ENCODE measurements around the gene NFE2L2.
"Not testable (repeated sequence)": the region's sequence is repeated elsewhere in the genome, so short reads cannot be mapped to it uniquely, and the experiment has no call there.

NFE2L2 gene

DNA sequence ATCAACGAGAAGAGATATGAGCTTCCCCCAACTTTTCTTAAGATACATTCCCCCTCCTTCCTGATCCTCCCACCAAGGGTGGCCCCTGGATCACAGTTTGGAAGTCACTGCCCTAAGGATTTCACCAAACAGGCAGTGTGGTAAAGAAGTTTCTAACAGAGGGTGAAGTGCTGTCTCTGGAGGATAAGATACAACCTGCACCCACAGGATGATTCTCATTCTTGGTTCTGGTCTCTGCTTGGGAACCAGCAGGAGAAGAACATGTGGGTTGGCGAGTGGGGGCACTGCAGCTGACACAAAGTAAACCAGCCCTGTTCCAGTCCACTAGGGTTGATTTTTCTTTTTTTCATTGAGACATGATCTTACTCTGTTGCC is 9.3 kb downstream of the NFE2L2 start:
- DNase-seq = no peak

DNA sequence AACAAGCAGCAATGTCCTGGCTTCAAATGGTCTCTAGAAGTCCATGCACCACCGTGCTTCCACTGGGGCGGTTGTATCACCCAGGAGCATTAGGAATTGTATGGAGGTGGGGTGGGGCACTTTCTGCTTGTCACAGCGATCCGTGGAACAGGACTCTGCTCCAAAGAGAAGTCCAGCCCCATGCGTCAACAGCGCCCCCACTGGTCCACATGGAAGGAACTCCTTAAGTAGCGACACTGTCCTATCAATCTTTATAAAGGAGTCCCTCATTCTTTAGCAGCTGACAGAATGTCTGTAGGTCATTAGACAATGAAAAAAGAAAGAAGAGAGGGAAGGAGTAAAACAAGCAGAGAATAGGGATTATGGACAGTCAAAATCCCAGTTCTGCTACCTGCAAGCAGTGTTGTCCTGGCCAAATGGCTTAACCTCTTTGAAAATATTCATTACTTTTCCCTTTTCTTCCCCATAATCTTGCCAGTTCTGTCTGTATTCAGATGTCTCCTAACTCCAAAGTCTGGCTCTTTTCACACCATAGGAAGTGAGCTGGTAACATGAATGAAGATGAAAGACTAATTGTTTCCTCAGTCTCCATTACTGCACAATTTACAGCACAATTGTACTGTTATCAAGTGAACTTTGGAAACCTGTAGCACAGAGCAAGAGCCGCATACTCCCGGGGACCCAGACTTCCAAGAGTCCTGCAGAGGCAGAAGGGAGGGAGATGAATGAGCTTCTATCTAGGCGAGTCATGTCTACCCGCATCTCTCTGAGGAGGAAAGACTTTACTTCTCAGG is 9.9 kb downstream of the NFE2L2 start:
- DNase-seq = no peak

GRCh38 chr2:177253704-177254103 is 10.8 kb downstream of the NFE2L2 start:
- DNase-seq = no peak

- DNase-seq = no peak
Measured at GRCh38 chr2:177252808-177253531, 11.6 kb downstream of the NFE2L2 start.

DNA sequence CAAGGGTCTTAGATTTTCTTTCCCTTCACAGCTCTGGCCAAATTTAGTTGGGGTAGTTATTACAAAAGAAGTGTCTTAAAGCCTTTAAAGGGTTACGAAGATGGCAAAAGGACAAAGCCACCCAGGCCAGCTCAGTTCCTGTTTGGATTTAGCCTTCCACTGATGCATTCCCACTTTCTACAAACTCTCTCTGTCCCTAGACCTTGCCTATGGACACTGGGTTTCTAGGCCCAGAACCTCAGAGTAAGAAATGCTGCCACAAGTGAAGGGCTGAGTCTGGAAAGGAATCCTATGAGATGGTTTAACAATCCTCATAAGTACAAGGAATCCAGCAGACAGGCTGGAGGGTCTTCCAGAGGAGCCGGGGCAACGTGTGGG is 13.4 kb downstream of the NFE2L2 start:
- no peak for DNase-seq

DNA sequence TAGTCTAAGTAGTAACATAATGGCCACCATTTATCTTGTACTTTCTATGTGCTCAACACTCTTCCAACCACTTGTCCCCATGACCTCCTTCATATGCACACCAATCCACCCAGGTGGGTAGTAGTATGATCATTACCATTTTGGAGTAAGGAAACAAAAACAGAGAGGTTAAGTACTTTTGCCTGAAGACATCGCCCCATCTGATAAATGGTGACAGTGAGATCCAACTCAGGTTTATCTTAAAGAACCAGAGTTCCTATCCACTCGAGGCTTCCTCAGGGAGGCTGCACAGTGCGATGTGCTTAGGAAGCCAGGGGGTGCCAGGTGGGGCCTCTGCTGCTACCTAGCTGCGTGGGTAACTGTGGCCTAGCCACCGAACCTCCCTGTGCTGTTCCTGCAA is 14.1 kb downstream of the NFE2L2 start:
- DNase-seq = no peak

DNA sequence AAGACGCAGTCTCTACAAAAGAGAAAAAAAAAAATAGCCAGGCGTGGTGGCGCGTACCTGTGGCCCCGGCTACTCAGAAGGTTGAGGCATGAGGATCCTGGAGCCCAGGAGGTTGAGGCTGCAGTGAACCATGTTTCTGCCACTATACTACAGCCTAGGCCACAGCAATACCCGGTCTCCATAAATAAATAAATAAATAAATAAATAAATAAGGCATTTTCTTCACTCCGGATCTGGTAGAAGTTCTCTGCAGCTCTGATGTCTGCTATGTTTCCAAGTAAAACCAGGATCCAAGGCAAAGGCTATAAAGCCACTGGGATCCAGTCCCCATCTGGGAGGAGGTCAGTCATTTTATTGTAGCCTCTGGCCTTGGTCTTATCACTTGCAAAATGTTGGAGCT is 15.5 kb downstream of the NFE2L2 start:
- DNase-seq = no peak

GRCh38 chr2:177247693-177248262 is 16.7 kb downstream of the NFE2L2 start:
- no peak for DNase-seq

- not testable (repeated sequence) for DNase-seq
Measured at GRCh38 chr2:177246523-177247030, 17.9 kb downstream of the NFE2L2 start.

DNA sequence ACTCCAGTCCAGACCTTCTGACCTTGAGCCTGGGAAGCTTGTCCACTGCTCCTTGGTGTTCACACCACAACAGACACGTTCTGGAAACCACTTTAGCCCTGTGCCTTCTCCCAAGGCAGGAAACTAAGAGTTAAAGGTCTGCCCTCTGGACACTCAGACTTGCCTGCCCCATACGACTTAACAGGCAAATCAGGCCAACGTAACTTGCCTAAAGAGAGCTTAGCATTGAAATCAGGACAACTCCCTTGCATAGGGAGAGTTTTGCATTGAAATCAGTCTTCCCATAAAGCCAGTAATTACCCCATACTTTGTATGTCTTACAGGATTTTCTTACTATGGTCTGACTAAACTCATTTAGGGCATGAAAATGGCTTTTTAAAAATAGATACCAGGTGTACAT is 18.5 kb downstream of the NFE2L2 start:
- no peak for DNase-seq

DNA sequence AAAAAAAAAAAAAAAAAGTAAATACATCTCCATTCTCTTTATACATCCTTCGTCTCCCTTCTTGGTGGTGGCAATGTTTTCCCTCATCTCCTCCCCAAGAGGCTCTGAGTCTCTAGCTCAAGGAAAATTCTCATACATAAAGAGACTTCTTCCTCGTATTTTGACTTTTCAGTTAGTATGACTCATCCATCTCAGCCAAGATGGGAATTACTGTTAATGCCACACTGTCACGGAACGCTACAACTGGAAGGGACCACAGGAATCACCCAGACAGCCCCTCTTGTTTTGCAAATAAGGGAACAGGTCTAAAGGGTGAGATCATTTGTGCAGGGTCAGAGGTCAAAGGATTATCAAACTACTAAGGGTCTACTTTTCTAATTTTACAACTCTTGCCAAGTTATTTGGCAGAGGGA is 19.5 kb downstream of the NFE2L2 start:
- no peak for DNase-seq

GRCh38 chr2:177244244-177244771 is 20.2 kb downstream of the NFE2L2 start:
- no peak for DNase-seq

DNA sequence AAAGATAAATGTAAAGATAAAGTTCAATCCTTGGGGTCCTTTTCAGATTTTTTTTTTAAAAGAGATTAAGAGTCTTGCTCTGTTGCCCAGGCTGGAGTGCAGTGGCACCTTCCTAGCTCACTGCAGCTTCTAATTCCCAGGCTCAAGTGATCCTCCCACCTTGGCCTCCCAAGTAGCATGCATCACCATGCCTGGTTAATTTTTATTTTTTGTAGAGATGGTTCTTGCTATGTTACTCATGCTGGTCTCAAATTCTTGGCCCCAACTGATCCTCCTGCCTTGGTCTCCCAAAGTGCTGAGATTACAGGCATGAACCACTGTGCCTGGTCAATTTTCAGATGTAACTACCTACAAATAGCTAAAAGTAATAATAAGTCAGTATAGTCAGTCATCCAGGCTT is 21.1 kb downstream of the NFE2L2 start:
- DNase-seq = no peak

DNA sequence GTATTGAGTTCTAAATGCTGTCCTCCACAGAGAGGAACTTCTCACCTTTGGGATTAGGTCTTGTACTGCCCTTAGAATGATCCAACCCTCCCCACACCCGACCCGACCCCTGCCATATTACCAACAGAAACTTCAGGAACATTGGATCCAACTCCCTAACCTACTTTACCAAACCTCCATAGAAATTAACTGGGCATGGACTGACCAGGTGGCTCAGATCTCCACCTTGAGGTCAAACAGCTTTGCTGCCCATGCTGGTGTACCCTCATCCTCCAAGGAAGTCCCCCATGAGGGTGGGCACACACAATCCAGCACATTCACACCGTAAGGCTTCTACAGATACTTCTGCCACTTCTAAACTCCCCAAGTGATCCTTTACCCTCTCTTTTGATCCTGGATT is 21.5 kb downstream of the NFE2L2 start:
- DNase-seq = no peak

GRCh38 chr2:177242121-177242987 is 22.2 kb downstream of the NFE2L2 start:
- DNase-seq = no peak

DNA sequence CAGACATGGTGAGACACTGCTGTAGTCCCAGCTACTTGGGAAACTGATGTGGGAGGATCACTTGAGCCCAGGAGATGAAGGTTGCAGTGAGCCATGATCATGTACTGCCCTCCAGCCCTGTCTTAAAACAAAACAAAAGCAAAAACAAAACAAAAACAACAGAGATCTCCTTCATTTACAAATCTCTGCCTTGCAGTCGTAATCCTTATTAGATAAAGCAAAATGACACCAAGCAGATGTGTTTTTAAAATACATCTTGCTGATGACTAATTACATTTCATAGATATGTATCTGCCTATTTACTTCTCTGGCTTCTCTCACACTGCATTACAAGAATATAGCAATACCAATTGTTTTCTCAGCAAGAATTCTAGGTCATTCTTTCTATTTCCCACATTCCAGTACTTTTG is 22.8 kb downstream of the NFE2L2 start:
- no peak for DNase-seq

- DNase-seq = no peak
Measured at GRCh38 chr2:177239932-177240630, 24.4 kb downstream of the NFE2L2 start.

GRCh38 chr2:177239053-177239452 is 25.5 kb downstream of the NFE2L2 start:
- DNase-seq = no peak

DNA sequence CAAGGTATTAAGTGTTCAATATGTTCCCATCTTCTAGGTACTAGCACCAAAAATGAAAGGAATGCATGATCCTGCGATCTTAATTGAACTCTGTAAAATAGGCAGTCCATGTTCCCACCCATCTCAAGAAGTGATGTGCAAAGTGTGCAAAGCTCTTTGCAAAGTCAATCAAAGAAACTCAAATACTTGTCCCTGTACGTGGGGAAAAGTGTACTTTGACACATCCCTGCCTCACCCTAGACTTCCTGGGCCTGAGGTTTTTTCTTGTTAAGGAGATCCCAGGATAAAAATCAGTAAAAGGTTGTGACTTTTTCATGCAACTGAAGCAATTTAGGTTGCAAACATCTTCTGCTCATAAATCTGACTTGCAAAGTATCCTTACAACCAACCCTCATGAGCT is 26.6 kb downstream of the NFE2L2 start:
- DNase-seq = no peak

DNA sequence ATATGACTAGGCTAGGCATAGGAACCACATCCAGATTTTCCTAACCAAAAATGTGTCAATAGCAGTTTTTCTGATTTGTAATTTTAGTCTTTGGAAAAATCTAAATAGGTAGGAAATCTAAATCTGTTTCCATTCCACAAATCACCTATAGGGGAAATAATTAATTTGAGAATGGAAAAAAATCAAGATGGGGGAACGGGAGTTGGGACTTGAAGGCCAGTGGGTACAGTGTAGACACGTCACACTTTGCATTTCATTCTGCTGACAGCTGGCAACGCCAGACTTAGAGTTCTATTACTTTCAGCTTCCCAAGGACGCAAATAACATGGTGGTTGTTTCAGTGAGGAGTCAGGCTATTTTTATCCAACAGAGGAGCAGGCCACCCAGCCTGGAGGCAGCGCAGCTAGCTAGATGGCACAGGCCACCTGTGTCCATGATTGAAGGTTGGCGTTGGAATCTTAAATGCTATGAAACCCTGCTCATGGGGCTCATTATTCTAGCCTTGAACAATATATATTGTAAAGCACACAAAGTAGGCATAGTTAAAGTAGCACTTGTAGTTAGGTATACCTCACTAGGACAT is 28.6 kb downstream of the NFE2L2 start:
- DNase-seq = no peak

- DNase-seq = no peak
Measured at GRCh38 chr2:177234267-177234666, 30.3 kb downstream of the NFE2L2 start.
